ENCODE results near the gene ABHD17B.

Gene ABHD17B

DNA sequence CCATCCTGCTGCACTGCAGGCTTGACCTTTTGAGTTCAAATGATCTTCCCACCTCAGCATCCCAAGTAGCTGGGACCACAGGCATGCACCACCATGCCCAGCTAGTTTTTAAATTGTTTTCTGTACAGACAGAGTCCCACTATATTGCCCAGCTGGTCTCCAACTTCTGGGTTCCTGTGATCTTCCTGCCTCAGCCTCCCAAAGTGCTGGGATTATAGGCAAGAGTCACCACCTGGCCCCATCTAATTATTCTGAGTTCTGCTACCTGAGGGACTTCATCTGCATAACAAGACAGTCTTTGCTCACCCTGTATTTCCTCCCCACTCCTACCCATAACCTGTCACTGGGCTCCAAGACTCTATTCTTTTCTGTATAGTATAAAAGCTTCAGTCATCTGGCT lies 88.1 kb downstream of the ABHD17B start:
- DNase-seq (ENCODE audit: low read depth) = no peak
- no peak overlapping the region for H3K4me3 ChIP-seq (ENCODE audit: low read depth, low read length)
- no peak for TF ChIP-seq CTCF (conservative IDR thresholded peaks at IDR 0.05; ENCODE audit: low read depth, low read length)

- DNase-seq (ENCODE audit: low read depth) = no peak
- no peak for TF ChIP-seq CTCF (conservative IDR thresholded peaks at IDR 0.05; ENCODE audit: low read depth, low read length)
Measured at GRCh38 chr9:71822456-71822855, 88.5 kb downstream of the ABHD17B start.

GRCh38 chr9:71821405-71821804 lies 89.6 kb downstream of the ABHD17B start:
- DNase-seq (ENCODE audit: low read depth) = no peak
- no peak overlapping the region for H3K4me3 ChIP-seq (ENCODE audit: low read depth, low read length)
- no peak for TF ChIP-seq CTCF (conservative IDR thresholded peaks at IDR 0.05; ENCODE audit: low read depth, low read length)

More at GRCh38 chr9:71822456-71822855, 88.5 kb downstream of the ABHD17B start:
- H3K4me3 ChIP-seq (ENCODE audit: low read depth, low read length) = no peak overlapping the region

DNA sequence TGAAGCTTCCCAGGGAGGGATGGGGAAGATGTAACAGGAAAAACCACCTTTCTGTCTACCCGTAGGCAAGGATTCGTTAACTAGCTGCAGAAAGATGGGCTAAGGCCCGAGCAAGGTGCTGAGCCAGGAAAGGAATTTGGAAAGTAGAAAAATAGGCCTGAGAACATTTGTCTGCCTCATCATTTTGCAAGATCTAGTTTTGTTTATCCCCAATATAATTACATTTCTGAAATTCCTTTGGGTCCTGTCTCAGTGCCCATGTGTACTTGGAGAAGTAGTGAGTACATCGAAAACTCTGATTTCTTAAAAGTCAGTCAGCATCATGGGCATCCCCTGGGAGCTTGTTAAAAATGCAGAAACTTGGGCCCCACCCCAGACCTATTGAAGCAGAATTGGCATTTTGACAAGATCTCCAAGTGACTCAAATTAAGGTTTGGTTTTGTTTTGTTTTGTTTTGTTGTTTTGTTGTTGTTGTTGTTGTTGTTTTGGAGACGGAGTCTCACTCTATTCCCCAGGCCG lies 90.5 kb downstream of the ABHD17B start:
- no peak for TF ChIP-seq CTCF (conservative IDR thresholded peaks at IDR 0.05; ENCODE audit: low read depth, low read length)
- DNase-seq (ENCODE audit: low read depth) = peak; percentile 7
- H3K4me3 ChIP-seq (ENCODE audit: low read depth, low read length) = no peak overlapping the region

- H3K4me3 ChIP-seq (ENCODE audit: low read depth, low read length) = no peak overlapping the region
- peak; percentile 71 for TF ChIP-seq CTCF (conservative IDR thresholded peaks at IDR 0.05; ENCODE audit: low read depth, low read length)
- peak; percentile 61 for DNase-seq (ENCODE audit: low read depth)
Measured at GRCh38 chr9:71819115-71819739, 91.8 kb downstream of the ABHD17B start.

DNA sequence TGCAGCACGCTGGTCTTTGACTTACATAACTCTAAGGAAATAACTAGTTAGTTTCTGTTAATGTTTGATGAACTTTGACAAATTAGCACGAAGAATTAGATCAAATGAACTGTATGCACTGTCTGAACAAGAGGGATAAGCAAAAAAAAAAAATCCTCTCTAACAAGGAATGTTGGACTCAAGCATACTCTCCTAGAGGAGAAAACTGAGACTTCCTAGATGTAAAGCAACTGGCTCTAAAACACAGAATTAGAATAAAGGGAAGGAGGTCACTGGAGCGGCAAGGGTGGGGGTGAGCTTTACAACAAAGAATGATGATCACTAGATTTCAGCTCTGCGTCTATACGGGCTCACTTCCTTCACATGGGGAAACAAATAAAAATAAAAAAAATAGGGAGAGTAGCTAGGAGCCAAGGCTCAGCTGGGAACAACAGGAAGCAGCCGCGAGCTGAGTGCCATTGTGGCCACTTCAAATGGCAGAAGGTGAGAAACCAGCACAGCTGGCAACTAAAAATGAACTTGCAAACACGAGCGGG lies 94.0 kb downstream of the ABHD17B start:
- H3K4me3 ChIP-seq (ENCODE audit: low read depth, low read length) = no peak overlapping the region
- DNase-seq (ENCODE audit: low read depth) = no peak
- no peak for TF ChIP-seq CTCF (conservative IDR thresholded peaks at IDR 0.05; ENCODE audit: low read depth, low read length)

All from choroid plexus epithelial cell (primary cell).